ENCODE measurements around the gene CEP112.
"Not testable (repeated sequence)": the region's sequence is repeated elsewhere in the genome, so short reads cannot be mapped to it uniquely, and the experiment has no call there.

Gene CEP112

GRCh38 chr17:65813306-65813705, 378.6 kb downstream of the CEP112 start:
- no peak for DNase-seq

- DNase-seq, result no peak
These were observed 380.9 kb downstream of the CEP112 start for GRCh38 chr17:65811043-65811442.

- no peak for DNase-seq
These were observed 382.6 kb downstream of the CEP112 start for GRCh38 chr17:65809366-65809765.

GRCh38 chr17:65808566-65808965, 383.4 kb downstream of the CEP112 start:
- DNase-seq, result not testable (repeated sequence)

- no peak for DNase-seq
These were observed 384.6 kb downstream of the CEP112 start for GRCh38 chr17:65807361-65807760.

GRCh38 chr17:65801513-65801912, 390.4 kb downstream of the CEP112 start:
- no peak for DNase-seq

- DNase-seq, result no peak
These were observed 391.3 kb downstream of the CEP112 start for GRCh38 chr17:65800655-65801054.

GRCh38 chr17:65799869-65800268, 392.1 kb downstream of the CEP112 start:
- no peak for DNase-seq

GRCh38 chr17:65799454-65799853, 392.5 kb downstream of the CEP112 start:
- DNase-seq, result no peak

GRCh38 chr17:65797809-65798208, 394.1 kb downstream of the CEP112 start:
- DNase-seq, result peak; percentile 31

GRCh38 chr17:65797101-65797500, 394.8 kb downstream of the CEP112 start:
- DNase-seq, result no peak

- peak; percentile 58 for DNase-seq
These were observed 397.4 kb downstream of the CEP112 start for GRCh38 chr17:65794572-65794971.

GRCh38 chr17:65790241-65790640, 401.7 kb downstream of the CEP112 start:
- DNase-seq, result no peak

GRCh38 chr17:65787503-65787902, 404.4 kb downstream of the CEP112 start:
- DNase-seq, result no peak

GRCh38 chr17:65786479-65786878, 405.5 kb downstream of the CEP112 start:
- DNase-seq, result no peak

GRCh38 chr17:65785109-65785508, 406.8 kb downstream of the CEP112 start:
- peak; percentile 9 for DNase-seq

GRCh38 chr17:65783845-65784334, 408.0 kb downstream of the CEP112 start:
- no peak for DNase-seq

- DNase-seq, result not testable (repeated sequence)
These were observed 409.7 kb downstream of the CEP112 start for GRCh38 chr17:65782104-65782706.

GRCh38 chr17:65780111-65780510, 411.8 kb downstream of the CEP112 start:
- DNase-seq, result no peak

GRCh38 chr17:65776890-65777289, 415.0 kb downstream of the CEP112 start:
- no peak for DNase-seq

GRCh38 chr17:65774787-65775186, 417.1 kb downstream of the CEP112 start:
- DNase-seq, result no peak

GRCh38 chr17:65772989-65773388, 418.9 kb downstream of the CEP112 start:
- DNase-seq, result no peak

GRCh38 chr17:65771704-65772103, 420.2 kb downstream of the CEP112 start:
- no peak for DNase-seq

- DNase-seq, result no peak
These were observed 428.1 kb downstream of the CEP112 start for GRCh38 chr17:65763786-65764185.

GRCh38 chr17:65762973-65763372, 429.0 kb downstream of the CEP112 start:
- no peak for DNase-seq

All from NCI-H69 (cell line).